ENCODE measurements around the gene ITPK1.

- TF ChIP-seq CTCF (conservative IDR thresholded peaks at IDR 0.05; ENCODE audit: low read length) = no peak
- no peak for TF ChIP-seq EZH2phosphoT487 (IDR thresholded peaks at IDR 0.05; ENCODE audit: borderline replicate concordance, low read depth, low read length)
Observed at GRCh38 chr14:93076755-93077154, 39.0 kb downstream of the ITPK1 start.

Measured in OCI-LY7 (cell line).